GM12891 (cell line): Measurements from ENCODE around the gene SLC48A1.

ENCODE experiments used
- DNase-seq: peaks from one replicate; pipeline ENCODE4 v3.0.0; 2011; ENCODE audit warnings: low spot score; ENCODE audit not compliant: insufficient read length
- FAIRE-seq: peaks from 2 replicates; lab custom pipeline; 2011; peaks lifted over from hg19 to GRCh38; lab: Jason Lieb, UNC
- PAX5 ChIP-seq: IDR thresholded peaks from 2 replicates; pipeline ENCODE4 v1.6.1; 2011; ENCODE audit warnings: low read length, moderate library complexity, mild to moderate bottlenecking; ENCODE audit not compliant: insufficient read depth, severe bottlenecking
- POLR2A ChIP-seq: IDR thresholded peaks from 2 replicates; pipeline ENCODE4 v1.6.1; 2011; ENCODE audit warnings: low read depth, low read length, control low read depth
- POLR2AphosphoS5 ChIP-seq: IDR thresholded peaks from 2 replicates; pipeline ENCODE4 v1.6.1; 2011; ENCODE audit warnings: low read depth, low read length, control low read depth
- POU2F2 ChIP-seq: IDR thresholded peaks from 2 replicates; pipeline ENCODE4 v1.6.1; 2011; ENCODE audit warnings: low read depth, mild to moderate bottlenecking, control low read depth, low read length, moderate library complexity
- SPI1 ChIP-seq: IDR thresholded peaks from 2 replicates; pipeline ENCODE4 v1.6.1; 2011; ENCODE audit warnings: low read depth, low read length, control low read depth
- TAF1 ChIP-seq: IDR thresholded peaks from 2 replicates; pipeline ENCODE4 v1.6.1; 2011; ENCODE audit warnings: low read depth, low read length, control low read depth

Gene SLC48A1

GRCh38 chr12:47820631-47821345 lies 47.8 kb downstream of the SLC48A1 start:
- FAIRE-seq: no peak
- no peak for DNase-seq
- no peak for TF ChIP-seq POU2F2
- TF ChIP-seq POLR2AphosphoS5: no peak
- no peak for TF ChIP-seq SPI1
- TF ChIP-seq PAX5: no peak
- TF ChIP-seq POLR2A: no peak
- TF ChIP-seq TAF1: no peak

- TF ChIP-seq POU2F2 (no peak), POLR2A (no peak), SPI1 (no peak), PAX5 (no peak), TAF1 (no peak), POLR2AphosphoS5 (no peak)
- DNase-seq (no peak), FAIRE-seq (no peak)
Measured at GRCh38 chr12:47821346-47821706, 48.3 kb downstream of the SLC48A1 start.

GRCh38 chr12:47822401-47822800 lies 49.4 kb downstream of the SLC48A1 start:
- FAIRE-seq (no peak), DNase-seq (no peak)
- no peak for TF ChIP-seq POLR2A
- no peak for TF ChIP-seq POU2F2
- TF ChIP-seq POLR2AphosphoS5: no peak
- no peak for TF ChIP-seq PAX5
- TF ChIP-seq SPI1: no peak
- TF ChIP-seq TAF1: no peak

- TF ChIP-seq POLR2A (no peak), SPI1 (no peak), TAF1 (no peak), PAX5 (no peak), POLR2AphosphoS5 (no peak), POU2F2 (no peak)
- FAIRE-seq (no peak), DNase-seq (no peak)
Measured at GRCh38 chr12:47822863-47823262, 49.8 kb downstream of the SLC48A1 start.

- TF ChIP-seq PAX5 (no peak), TAF1 (no peak), POLR2AphosphoS5 (no peak), POLR2A (no peak), POU2F2 (no peak), SPI1 (no peak)
- FAIRE-seq (no peak), DNase-seq (no peak)
Measured at GRCh38 chr12:47823422-47824086, 50.5 kb downstream of the SLC48A1 start.

GRCh38 chr12:47824198-47824597 lies 51.2 kb downstream of the SLC48A1 start:
- DNase-seq (no peak), FAIRE-seq (no peak)
- TF ChIP-seq SPI1 (no peak), POLR2A (no peak), POLR2AphosphoS5 (no peak), POU2F2 (no peak), TAF1 (no peak), PAX5 (no peak)

GRCh38 chr12:47824635-47825034 lies 51.6 kb downstream of the SLC48A1 start:
- TF ChIP-seq TAF1 (no peak), PAX5 (no peak), POLR2A (no peak), POLR2AphosphoS5 (no peak), SPI1 (no peak), POU2F2 (no peak)
- FAIRE-seq: no peak
- DNase-seq: no peak

- DNase-seq (no peak), FAIRE-seq (no peak)
- TF ChIP-seq TAF1 (no peak), PAX5 (no peak), POLR2A (no peak), POLR2AphosphoS5 (no peak), SPI1 (no peak), POU2F2 (no peak)
Measured at GRCh38 chr12:47825173-47825639, 52.2 kb downstream of the SLC48A1 start.

GRCh38 chr12:47828008-47828975 lies 55.3 kb downstream of the SLC48A1 start:
- TF ChIP-seq TAF1 (no peak), SPI1 (no peak)
- DNase-seq (no peak), FAIRE-seq (no peak)
